ENCODE measurements around the gene WBP1L.
A peak's percentile ranks its signal among the peaks of the same experiment; 100 is the strongest.
"Not testable (repeated sequence)": the region's sequence is repeated elsewhere in the genome, so short reads cannot be mapped to it uniquely, and the experiment has no call there.

WBP1L gene

GRCh38 chr10:102740229-102740628 is 3.5 kb upstream of the WBP1L start:
- Histone ChIP-seq H3F3A (ENCODE audit: control insufficient read depth, insufficient read depth) (peaks cover 15% of the 10 kb centered on the region), H3K9me3 (ENCODE audit: control insufficient read depth, insufficient read depth, low read length) (no peaks in the 10 kb centered on the region), H3K4me3 (ENCODE audit: low read length) (no peak overlapping the region), H3K27ac (ENCODE audit: low read depth, low read length) (no peak overlapping the region), H3K9me2 (replicated peaks; ENCODE audit: control insufficient read depth, low read length) (no peaks in the 10 kb centered on the region; the same call in 1 of the 2 replicates), H3K4me1 (ENCODE audit: control insufficient read depth, low read length) (peaks cover 30% of the 10 kb centered on the region), H3K36me3 (ENCODE audit: control insufficient read depth, low read length) (peaks cover 14% of the 10 kb centered on the region; the same call in 1 of the 2 replicates), H4K20me1 (ENCODE audit: control insufficient read depth, insufficient read depth, low read depth, low read length) (no peaks in the 10 kb centered on the region), H3K27me3 (ENCODE audit: control insufficient read depth, low read length) (no peaks in the 10 kb centered on the region), H3K79me2 (ENCODE audit: control insufficient read depth, low read length) (peaks cover 15% of the 10 kb centered on the region), H3K4me2 (ENCODE audit: low read length) (no peak overlapping the region)
- TF ChIP-seq CTCF (IDR thresholded peaks at IDR 0.05; ENCODE audit: low read depth, low read length, poor library complexity, severe bottlenecking) (no peak), EZH2phosphoT487 (IDR thresholded peaks at IDR 0.05; ENCODE audit: borderline replicate concordance, low read length) (no peak)

- H3K79me2 ChIP-seq (ENCODE audit: control insufficient read depth, low read length): peaks cover 30% of the 10 kb centered on the region
- H4K20me1 ChIP-seq (ENCODE audit: control insufficient read depth, insufficient read depth, low read depth, low read length): no peaks in the 10 kb centered on the region
- no peaks in the 10 kb centered on the region for H3K27me3 ChIP-seq (ENCODE audit: control insufficient read depth, low read length)
- H3K36me3 ChIP-seq (ENCODE audit: control insufficient read depth, low read length): peaks cover 7% of the 10 kb centered on the region; the same call in 1 of the 2 replicates
- no peak overlapping the region for H3K4me2 ChIP-seq (ENCODE audit: low read length)
- peaks cover 34% of the 10 kb centered on the region for H3K4me1 ChIP-seq (ENCODE audit: control insufficient read depth, low read length)
- no peak overlapping the region for H3K27ac ChIP-seq (ENCODE audit: low read depth, low read length)
- H3K4me3 ChIP-seq (ENCODE audit: low read length): no peak overlapping the region
- H3F3A ChIP-seq (ENCODE audit: control insufficient read depth, insufficient read depth): peaks cover 15% of the 10 kb centered on the region
- H3K9me2 ChIP-seq (replicated peaks; ENCODE audit: control insufficient read depth, low read length): no peaks in the 10 kb centered on the region; the same call in 1 of the 2 replicates
- no peak for TF ChIP-seq CTCF (IDR thresholded peaks at IDR 0.05; ENCODE audit: low read depth, low read length, poor library complexity, severe bottlenecking)
- TF ChIP-seq EZH2phosphoT487 (IDR thresholded peaks at IDR 0.05; ENCODE audit: borderline replicate concordance, low read length): no peak
- H3K9me3 ChIP-seq (ENCODE audit: control insufficient read depth, insufficient read depth, low read length): no peaks in the 10 kb centered on the region
Observed at GRCh38 chr10:102741726-102742237, 2.0 kb upstream of the WBP1L start.

- H3K9me2 ChIP-seq (replicated peaks; ENCODE audit: control insufficient read depth, low read length); H3K36me3 ChIP-seq (ENCODE audit: control insufficient read depth, low read length); H3K9me3 ChIP-seq (ENCODE audit: control insufficient read depth, insufficient read depth, low read length); H4K20me1 ChIP-seq (ENCODE audit: control insufficient read depth, insufficient read depth, low read depth, low read length); H3K4me2 ChIP-seq (ENCODE audit: low read length); H3K27me3 ChIP-seq (ENCODE audit: control insufficient read depth, low read length); H3K4me3 ChIP-seq (ENCODE audit: low read length); H3K27ac ChIP-seq (ENCODE audit: low read depth, low read length): not testable (repeated sequence)
- peaks cover 34% of the 10 kb centered on the region for H3K79me2 ChIP-seq (ENCODE audit: control insufficient read depth, low read length)
- H3K4me1 ChIP-seq (ENCODE audit: control insufficient read depth, low read length): peaks cover 34% of the 10 kb centered on the region
- H3F3A ChIP-seq (ENCODE audit: control insufficient read depth, insufficient read depth): peaks cover 15% of the 10 kb centered on the region
Observed at GRCh38 chr10:102742313-102742712, 1.4 kb upstream of the WBP1L start.

GRCh38 chr10:102743078-102743587 is 615 bp upstream of the WBP1L start:
- Histone ChIP-seq H3K4me1 (ENCODE audit: control insufficient read depth, low read length) (peaks cover 34% of the 10 kb centered on the region), H3K4me2 (ENCODE audit: low read length) (peak overlapping the region; percentile 46), H3K27me3 (ENCODE audit: control insufficient read depth, low read length) (no peaks in the 10 kb centered on the region), H4K20me1 (ENCODE audit: control insufficient read depth, insufficient read depth, low read depth, low read length) (no peaks in the 10 kb centered on the region), H3K36me3 (ENCODE audit: control insufficient read depth, low read length) (no peaks in the 10 kb centered on the region), H3K4me3 (ENCODE audit: low read length) (peak overlapping the region; percentile 36), H3K27ac (ENCODE audit: low read depth, low read length) (no peak overlapping the region), H3K79me2 (ENCODE audit: control insufficient read depth, low read length) (peaks cover 38% of the 10 kb centered on the region), H3K9me2 (replicated peaks; ENCODE audit: control insufficient read depth, low read length) (no peaks in the 10 kb centered on the region; the same call in 1 of the 2 replicates), H3F3A (ENCODE audit: control insufficient read depth, insufficient read depth) (peaks cover 12% of the 10 kb centered on the region), H3K9me3 (ENCODE audit: control insufficient read depth, insufficient read depth, low read length) (no peaks in the 10 kb centered on the region)
- no peak for TF ChIP-seq CTCF (IDR thresholded peaks at IDR 0.05; ENCODE audit: low read depth, low read length, poor library complexity, severe bottlenecking)
- TF ChIP-seq EZH2phosphoT487 (IDR thresholded peaks at IDR 0.05; ENCODE audit: borderline replicate concordance, low read length): no peak

Data from DOHH2 (cell line).